22Rv1 (cell line): ENCODE measurements around the gene TNFAIP8L1.

ENCODE experiments used
- CTCF ChIP-seq: fragments of 450-650 bp; IDR thresholded peaks from 2 replicates; pipeline ENCODE4 v1.5.1; 2017; ENCODE audit warnings: mild to moderate bottlenecking
- ZFX ChIP-seq: fragments of 450-650 bp; IDR thresholded peaks from 2 replicates; pipeline ENCODE4 v1.6.1; 2017; ENCODE audit warnings: antibody characterized with exemption, borderline replicate concordance

- TF ChIP-seq CTCF (no peak), ZFX (no peak)
Measured at GRCh38 chr19:4597278-4597974, 41.9 kb upstream of the TNFAIP8L1 start.
